C4-2B (cell line): ENCODE results near the gene SMYD2.
A peak's percentile ranks its signal among the peaks of the same experiment; 100 is the strongest.

Source experiments
- H3K27ac ChIP-seq: fragments of 450-650 bp; 2 replicates; pipeline ENCODE4 v1.5.1; 2017
- CTCF ChIP-seq: fragments of 450-650 bp; conservative IDR thresholded peaks from 2 replicates; pipeline ENCODE4 v1.5.1; 2017; ENCODE audit warnings: mild to moderate bottlenecking
- ZFX ChIP-seq: fragments of 450-650 bp; IDR thresholded peaks from 2 replicates; pipeline ENCODE4 v1.6.1; 2017

Gene SMYD2

GRCh38 chr1:214312530-214313051, 31.6 kb downstream of the SMYD2 start:
- no peak overlapping the region for H3K27ac ChIP-seq
- no peak for TF ChIP-seq CTCF
- no peak for TF ChIP-seq ZFX

DNA sequence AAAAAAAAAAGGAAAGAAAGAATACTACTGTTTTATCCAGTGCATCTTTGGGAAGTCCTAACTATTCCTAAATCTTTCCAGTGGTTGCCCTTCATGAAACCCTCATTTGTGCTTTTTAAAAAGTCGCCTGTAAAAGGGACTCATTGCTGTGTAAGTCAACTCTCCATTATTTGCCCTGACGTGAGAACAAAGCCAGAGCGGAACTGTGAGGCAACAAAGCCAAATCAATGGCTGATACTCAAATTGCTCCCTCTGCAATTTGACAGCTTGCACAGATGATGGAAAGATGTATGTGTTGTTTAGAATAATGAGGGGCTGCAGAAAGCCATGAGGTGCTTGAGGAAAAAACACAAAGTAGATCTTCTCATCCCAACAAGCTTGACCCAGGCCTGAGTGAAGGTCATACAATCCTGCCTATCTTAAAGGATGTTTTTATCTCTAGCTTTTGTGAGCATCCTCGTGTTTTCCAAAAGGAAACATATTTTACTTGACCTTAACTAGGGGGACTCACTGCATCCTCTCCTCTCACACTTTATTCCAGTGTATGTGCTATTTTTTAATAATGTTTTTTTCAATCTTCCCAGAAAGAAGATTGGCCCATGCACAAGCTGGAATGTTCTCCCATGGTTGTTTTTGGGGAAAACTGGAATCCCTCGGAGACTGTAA, 33.4 kb downstream of the SMYD2 start:
- H3K27ac ChIP-seq: no peak overlapping the region
- TF ChIP-seq CTCF: no peak
- no peak for TF ChIP-seq ZFX

GRCh38 chr1:214316593-214316992, 35.6 kb downstream of the SMYD2 start:
- TF ChIP-seq ZFX: no peak
- TF ChIP-seq CTCF: no peak
- H3K27ac ChIP-seq: no peak overlapping the region

DNA sequence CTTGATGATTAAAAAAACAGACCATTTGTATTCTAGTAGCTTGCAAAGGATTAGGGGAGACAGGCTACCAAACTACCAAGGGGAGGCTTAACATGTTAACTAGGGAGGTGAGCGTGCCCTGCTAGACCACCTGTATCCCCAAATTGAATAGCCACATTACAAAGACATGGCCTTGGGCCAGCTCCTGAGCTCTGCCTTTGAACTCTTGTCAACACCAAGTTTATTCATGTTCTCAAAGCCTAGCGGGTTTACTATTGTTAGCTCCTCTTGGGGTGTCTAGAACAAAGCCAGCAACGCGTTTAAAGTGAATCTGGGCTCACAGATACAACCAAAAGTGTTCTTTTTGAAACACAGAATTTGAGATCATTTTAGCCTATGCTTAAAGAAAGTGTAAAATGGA, 36.3 kb downstream of the SMYD2 start:
- no peak for TF ChIP-seq CTCF
- no peak for TF ChIP-seq ZFX
- H3K27ac ChIP-seq: no peak overlapping the region

DNA sequence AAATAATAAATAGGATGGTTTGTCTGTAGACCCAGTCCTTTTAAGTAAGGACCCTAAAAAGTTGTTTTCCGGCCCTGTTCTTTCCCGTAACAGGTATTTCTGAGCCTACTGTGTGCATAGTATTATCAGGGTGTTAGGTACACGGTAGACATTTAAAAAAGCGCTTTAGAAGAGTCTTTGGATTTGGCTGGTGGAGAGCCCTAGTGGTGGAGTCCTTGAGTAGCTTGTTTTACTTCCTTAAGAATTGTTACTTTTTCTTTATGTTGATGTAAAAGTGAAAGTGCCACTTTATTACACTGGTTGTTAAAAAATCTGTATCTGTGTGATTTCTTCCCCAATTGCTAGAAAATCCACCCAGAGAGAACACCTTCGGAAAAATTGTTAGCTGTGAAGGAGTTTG, 36.8 kb downstream of the SMYD2 start:
- no peak overlapping the region for H3K27ac ChIP-seq
- 0 out of 2 replicates have a peak, but pooled peaks have one; percentile 3 for TF ChIP-seq CTCF
- TF ChIP-seq ZFX: no peak

- H3K27ac ChIP-seq: no peak overlapping the region
- TF ChIP-seq CTCF (no peak), ZFX (no peak)
Observed at GRCh38 chr1:214318356-214318755, 37.4 kb downstream of the SMYD2 start.

DNA sequence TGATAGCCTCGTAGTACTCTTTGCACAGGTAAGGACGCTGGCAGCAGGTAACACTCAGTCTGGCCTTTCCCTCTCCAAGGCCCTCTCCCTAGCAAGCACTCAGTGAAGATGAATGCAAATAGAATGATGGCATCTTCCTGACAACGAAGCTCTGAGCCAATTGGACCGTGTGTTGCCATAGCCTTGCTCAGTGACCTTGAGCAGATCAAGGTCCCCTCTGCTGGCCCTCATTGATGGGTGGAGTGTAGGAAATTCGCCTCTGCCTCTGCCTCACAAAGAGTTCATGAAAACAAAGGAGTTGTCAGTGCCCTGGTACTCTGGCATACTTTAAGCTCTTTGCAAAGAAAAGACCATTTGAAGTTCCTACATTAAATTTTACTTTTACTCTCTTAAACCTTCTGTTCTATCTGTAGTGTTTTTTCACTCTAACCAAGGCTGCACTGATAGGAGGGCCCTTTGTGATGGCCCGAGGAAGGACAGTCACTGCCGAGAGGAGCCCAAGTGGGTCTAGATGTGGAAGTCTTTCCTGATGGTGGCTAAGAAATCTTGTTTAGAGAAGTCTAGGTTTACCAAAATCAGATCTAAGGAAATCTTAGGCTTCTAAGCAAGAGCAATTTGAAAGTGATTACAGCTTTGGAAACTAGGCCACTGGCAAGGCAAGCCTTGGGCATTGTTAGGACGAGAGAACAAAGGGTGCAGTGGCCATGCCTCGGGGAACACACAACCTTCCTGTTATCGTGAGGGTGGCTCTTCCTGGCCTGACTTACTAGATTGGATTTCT, 38.2 kb downstream of the SMYD2 start:
- no peak for TF ChIP-seq CTCF
- no peak for TF ChIP-seq ZFX
- H3K27ac ChIP-seq: no peak overlapping the region
